IMR-90 (cell line): ENCODE measurements around the gene GNB1L. TPM values are rescaled to one million over a fixed set of nuclear protein-coding genes. Genes with fewer than 3 reads are reported as not detected.

ENCODE experiments used
- ATAC-seq: fragments of 200-7000 bp; cut with Tn5 transposase; 2 replicates; pipeline ENCODE4 v1.9.1; 2020; ENCODE audit warnings: low read depth, mild to moderate bottlenecking, moderate library complexity
- BruUV-seq: library from RNA; stranded (reverse); fragments of 400-500 nt; replicated peaks from 2 replicates; lab custom pipeline; 2021; lab: Mats Ljungman, UMichigan
- CTCF ChIA-PET: fragments of 300-600 bp; formaldehyde crosslinking; extraction: SDS; loops from one replicate; lab custom pipeline; 2021; ENCODE audit warnings: antibody characterized with exemption; lab: Yijun Ruan, JAX
- POLR2A ChIA-PET: fragments of 300-600 bp; sonication (Branson Sonifier 250); formaldehyde crosslinking; loops from one replicate; lab custom pipeline; 2022; ENCODE audit warnings: antibody characterized with exemption; ENCODE audit not compliant: unreplicated experiment; lab: Charles Lee
- DNase-seq: peaks from one replicate; pipeline ENCODE4 v3.0.0; 2013
- H2AFZ ChIP-seq: replicated peaks from 2 replicates; pipeline ENCODE3; 2013; ENCODE audit warnings: low read length, mild to moderate bottlenecking; ENCODE audit not compliant: poor library complexity
- H2AK5ac ChIP-seq: 2 replicates; pipeline ENCODE4 v1.6.1; 2013; ENCODE audit warnings: low read depth, low read length, inconsistent platforms
- H2AK9ac ChIP-seq: replicated peaks from 2 replicates; pipeline ENCODE3; 2013; ENCODE audit warnings: mild to moderate bottlenecking, low read depth, low read length, moderate library complexity; ENCODE audit not compliant: poor library complexity
- H2BK120ac ChIP-seq: 2 replicates; pipeline ENCODE4 v1.6.1; 2013; ENCODE audit warnings: low read depth, low read length, inconsistent platforms
- H2BK15ac ChIP-seq: 3 replicates; pipeline ENCODE4 v1.6.1; 2013; ENCODE audit warnings: low read depth, low read length, inconsistent platforms
- H2BK20ac ChIP-seq: 2 replicates; pipeline ENCODE4 v1.6.1; 2013; ENCODE audit warnings: low read depth, mild to moderate bottlenecking, inconsistent platforms, low read length, moderate library complexity
- H2BK5ac ChIP-seq: 2 replicates; pipeline ENCODE4 v1.6.1; 2013; ENCODE audit warnings: mild to moderate bottlenecking, low read depth, low read length, inconsistent platforms; ENCODE audit not compliant: poor library complexity, severe bottlenecking
- H3K14ac ChIP-seq: replicated peaks from 2 replicates; pipeline ENCODE4 v1.6.1; 2013; ENCODE audit warnings: low read depth, low read length, inconsistent platforms
- H3K18ac ChIP-seq: 2 replicates; pipeline ENCODE4 v1.6.1; 2013; ENCODE audit warnings: low read depth, low read length, control low read depth
- H3K23ac ChIP-seq: 2 replicates; pipeline ENCODE4 v1.6.1; 2013; ENCODE audit warnings: low read depth, low read length, inconsistent platforms
- H3K27ac ChIP-seq: 2 replicates; pipeline ENCODE4 v1.5.1; 2013; ENCODE audit warnings: mild to moderate bottlenecking, control low read depth, low read length; ENCODE audit not compliant: insufficient read depth
- H3K27me3 ChIP-seq: 2 replicates; pipeline ENCODE4 v1.6.1; 2013; ENCODE audit warnings: low read length; ENCODE audit not compliant: control insufficient read depth, insufficient read depth
- H3K36me3 ChIP-seq: 2 replicates; pipeline ENCODE4 v1.6.1; 2013; ENCODE audit warnings: low read length, mixed read lengths; ENCODE audit not compliant: control insufficient read depth, insufficient read depth
- H3K4ac ChIP-seq: 2 replicates; pipeline ENCODE4 v1.6.1; 2013; ENCODE audit warnings: low read depth, low read length, inconsistent platforms
- H3K4me1 ChIP-seq: 2 replicates; pipeline ENCODE4 v1.6.1; 2013; ENCODE audit warnings: low read length, mixed read lengths; ENCODE audit not compliant: control insufficient read depth, insufficient read depth
- H3K4me2 ChIP-seq: 2 replicates; pipeline ENCODE4 v1.6.1; 2013; ENCODE audit warnings: low read depth, mild to moderate bottlenecking, control low read depth, low read length, moderate library complexity
- H3K4me3 ChIP-seq: 2 replicates; pipeline ENCODE4 v1.5.1; 2013; ENCODE audit warnings: low read depth, mild to moderate bottlenecking, control low read depth, low read length, moderate library complexity; ENCODE audit not compliant: insufficient read depth
- H3K56ac ChIP-seq: 2 replicates; pipeline ENCODE4 v1.6.1; 2013; ENCODE audit warnings: low read length, inconsistent platforms; ENCODE audit not compliant: insufficient read depth; ENCODE audit errors: extremely low read depth
- H3K79me1 ChIP-seq, 2 experiments: 2 replicates each; pipeline ENCODE4 v1.6.1; 2013; ENCODE audit warnings: low read length in 2 of 2, inconsistent platforms in 1 of 2, low read depth in 1 of 2
- H3K9ac ChIP-seq: 2 replicates; pipeline ENCODE4 v1.6.1; 2013; ENCODE audit warnings: low read depth, low read length, control low read depth
- H3K9me1 ChIP-seq: 2 replicates; pipeline ENCODE4 v1.6.1; 2013; ENCODE audit warnings: low read length, inconsistent platforms; ENCODE audit not compliant: insufficient read depth
- H3K9me3 ChIP-seq: 2 replicates; pipeline ENCODE4 v1.6.1; 2013; ENCODE audit warnings: low read length; ENCODE audit not compliant: control insufficient read depth, insufficient read depth
- H4K20me1 ChIP-seq: 2 replicates; pipeline ENCODE4 v1.6.1; 2013; ENCODE audit warnings: low read length, inconsistent platforms; ENCODE audit not compliant: insufficient read depth
- H4K5ac ChIP-seq: 2 replicates; pipeline ENCODE4 v1.6.1; 2013; ENCODE audit warnings: mild to moderate bottlenecking, low read depth, low read length, control low read depth
- H4K8ac ChIP-seq, 2 experiments: 2 replicates each; pipeline ENCODE4 v1.6.1; 2013; ENCODE audit warnings: low read depth in 2 of 2, low read length in 2 of 2, control low read depth in 1 of 2, inconsistent platforms in 1 of 2
- H4K91ac ChIP-seq: 2 replicates; pipeline ENCODE4 v1.6.1; 2013; ENCODE audit warnings: low read depth, low read length, inconsistent platforms; ENCODE audit not compliant: insufficient read depth
- BHLHE40 ChIP-seq: fragments of 150-350 bp; IDR thresholded peaks from 2 replicates; pipeline ENCODE4 v1.6.1; 2016; ENCODE audit warnings: mild to moderate bottlenecking, low read depth, low read length
- CHD1 ChIP-seq: IDR thresholded peaks from 2 replicates; pipeline ENCODE4 v1.6.1; 2012; ENCODE audit warnings: low read depth, low read length, improper control_type of control experiment
- MAZ ChIP-seq: IDR thresholded peaks from 2 replicates; pipeline ENCODE4 v1.6.1; 2012; ENCODE audit warnings: low read depth, mild to moderate bottlenecking, low read length, improper control_type of control experiment, moderate library complexity, borderline replicate concordance
- NFE2L2 ChIP-seq: fragments of 150-350 bp; IDR thresholded peaks from 2 replicates; pipeline ENCODE4 v1.6.1; 2016; ENCODE audit warnings: low read depth, mild to moderate bottlenecking, low read length
- WGBS, 2 experiments: methylation state at CpG; one replicate each; pipeline versions ENCODE4 v1.1.5 to v1.1.7; 2013; ENCODE audit warnings: missing lambda C conversion rate in 2 of 2; ENCODE audit not compliant: insufficient read length in 1 of 2; ENCODE audit errors: extremely low coverage in 2 of 2; 5-methylcytosine and 5-hydroxymethylcytosine counted together
- dilution Hi-C: fragments of 300-500 bp; cut with HindIII; formaldehyde crosslinking; loops from one replicate; pipeline ENCODE4 v1.14.3; 2018; ENCODE audit warnings: low sequenced_read_pairs; ENCODE audit not compliant: unreplicated experiment
- in situ Hi-C: fragments of 300-500 bp; cut with MboI; formaldehyde crosslinking; loops from 3 replicates; pipeline ENCODE4 v1.14.3; 2019; ENCODE audit warnings: low sequenced_read_pairs, inconsistent platforms, mixed read lengths
- intact Hi-C: fragments of 100-400 bp; cut with micrococcal nuclease; formaldehyde crosslinking; loops from 2 replicates; pipeline ENCODE4 v1.10.0; 2022
- polyA plus RNA-seq, 3 experiments: library from polyadenylated mRNA; depleted of rRNA; stranded (reverse); fragments of >200 nt; gene quantifications; 2 replicates each; pipeline ENCODE4 v1.2.3, GENCODE V29; 2012; ENCODE audit warnings: low replicate concordance in 1 of 3
- total RNA-seq: library from RNA; depleted of rRNA; stranded (reverse); fragments of >200 nt; gene quantifications from 2 replicates; pipeline ENCODE4 v1.2.3, GENCODE V29; 2012
- TF ChIP-seq, protein P1 (sequence below): fragments of 150-350 bp; IDR thresholded peaks from 2 replicates; pipeline ENCODE4 v1.6.1; 2017; ENCODE audit warnings: mild to moderate bottlenecking, antibody characterized with exemption, low read length, low read depth
- TF ChIP-seq, protein P2 (sequence below): conservative IDR thresholded peaks from 2 replicates; pipeline ENCODE4 v1.5.1; 2012; ENCODE audit warnings: mild to moderate bottlenecking, low read depth, low read length, improper control_type of control experiment
- TF ChIP-seq, protein P3 (sequence below): fragments of 150-350 bp; IDR thresholded peaks from 2 replicates; pipeline ENCODE4 v1.6.1; 2016; ENCODE audit warnings: low read depth, mild to moderate bottlenecking, low read length, moderate library complexity, borderline replicate concordance

Gene GNB1L
- total and polyA plus RNA-seq, 2 of the 4 experiments (the other 2 are of a cell fraction) = 2.5 to 4.4 TPM

DNA sequence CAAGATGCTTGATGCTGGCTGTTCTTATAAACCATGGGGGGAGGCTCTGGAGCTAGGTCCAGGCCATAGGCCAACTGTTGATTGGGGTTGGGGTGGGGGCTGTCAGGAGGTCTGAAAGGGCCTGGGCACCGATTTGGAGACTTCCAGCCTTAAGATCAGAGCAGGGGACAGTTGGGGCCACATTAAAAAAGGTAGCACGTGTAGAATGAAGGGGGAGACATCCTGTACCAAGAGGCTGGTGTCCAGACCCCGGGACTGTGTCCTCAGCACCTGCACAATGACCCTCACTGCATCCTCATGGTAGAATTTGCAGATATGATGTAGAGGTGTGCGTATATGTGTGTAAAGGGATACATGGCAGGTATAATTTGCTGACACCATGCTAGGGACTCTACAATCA, 106.5 kb downstream of the GNB1L start:
- intact Hi-C loops = no loop called here
- H4K20me1 ChIP-seq = no peaks in the 10 kb centered on the region
- POLR2A ChIA-PET = no interaction called here
- peaks cover 3% of the 10 kb centered on the region for H3K9me1 ChIP-seq
- no peak overlapping the region for H3K4me2 ChIP-seq
- no peak overlapping the region for H4K91ac ChIP-seq
- TF ChIP-seq CHD1 (no peak), BHLHE40 (no peak), MAZ (no peak), NFE2L2 (no peak)
- TF ChIP-seq, protein P1, sequence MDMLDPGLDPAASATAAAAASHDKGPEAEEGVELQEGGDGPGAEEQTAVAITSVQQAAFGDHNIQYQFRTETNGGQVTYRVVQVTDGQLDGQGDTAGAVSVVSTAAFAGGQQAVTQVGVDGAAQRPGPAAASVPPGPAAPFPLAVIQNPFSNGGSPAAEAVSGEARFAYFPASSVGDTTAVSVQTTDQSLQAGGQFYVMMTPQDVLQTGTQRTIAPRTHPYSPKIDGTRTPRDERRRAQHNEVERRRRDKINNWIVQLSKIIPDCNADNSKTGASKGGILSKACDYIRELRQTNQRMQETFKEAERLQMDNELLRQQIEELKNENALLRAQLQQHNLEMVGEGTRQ = no peak
- TF ChIP-seq, protein P2, sequence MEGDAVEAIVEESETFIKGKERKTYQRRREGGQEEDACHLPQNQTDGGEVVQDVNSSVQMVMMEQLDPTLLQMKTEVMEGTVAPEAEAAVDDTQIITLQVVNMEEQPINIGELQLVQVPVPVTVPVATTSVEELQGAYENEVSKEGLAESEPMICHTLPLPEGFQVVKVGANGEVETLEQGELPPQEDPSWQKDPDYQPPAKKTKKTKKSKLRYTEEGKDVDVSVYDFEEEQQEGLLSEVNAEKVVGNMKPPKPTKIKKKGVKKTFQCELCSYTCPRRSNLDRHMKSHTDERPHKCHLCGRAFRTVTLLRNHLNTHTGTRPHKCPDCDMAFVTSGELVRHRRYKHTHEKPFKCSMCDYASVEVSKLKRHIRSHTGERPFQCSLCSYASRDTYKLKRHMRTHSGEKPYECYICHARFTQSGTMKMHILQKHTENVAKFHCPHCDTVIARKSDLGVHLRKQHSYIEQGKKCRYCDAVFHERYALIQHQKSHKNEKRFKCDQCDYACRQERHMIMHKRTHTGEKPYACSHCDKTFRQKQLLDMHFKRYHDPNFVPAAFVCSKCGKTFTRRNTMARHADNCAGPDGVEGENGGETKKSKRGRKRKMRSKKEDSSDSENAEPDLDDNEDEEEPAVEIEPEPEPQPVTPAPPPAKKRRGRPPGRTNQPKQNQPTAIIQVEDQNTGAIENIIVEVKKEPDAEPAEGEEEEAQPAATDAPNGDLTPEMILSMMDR = no peak
- TF ChIP-seq, protein P3, sequence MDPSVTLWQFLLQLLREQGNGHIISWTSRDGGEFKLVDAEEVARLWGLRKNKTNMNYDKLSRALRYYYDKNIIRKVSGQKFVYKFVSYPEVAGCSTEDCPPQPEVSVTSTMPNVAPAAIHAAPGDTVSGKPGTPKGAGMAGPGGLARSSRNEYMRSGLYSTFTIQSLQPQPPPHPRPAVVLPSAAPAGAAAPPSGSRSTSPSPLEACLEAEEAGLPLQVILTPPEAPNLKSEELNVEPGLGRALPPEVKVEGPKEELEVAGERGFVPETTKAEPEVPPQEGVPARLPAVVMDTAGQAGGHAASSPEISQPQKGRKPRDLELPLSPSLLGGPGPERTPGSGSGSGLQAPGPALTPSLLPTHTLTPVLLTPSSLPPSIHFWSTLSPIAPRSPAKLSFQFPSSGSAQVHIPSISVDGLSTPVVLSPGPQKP = no peak
- H2BK15ac ChIP-seq = no peak overlapping the region
- no CpG with 5 or more reads among the region's 4 CpGs for WGBS, 2 experiments
- CTCF ChIA-PET = no interaction called here
- ATAC-seq (no peak), DNase-seq (no peak)
- no peak overlapping the region for H2BK20ac ChIP-seq
- H3K4me3 ChIP-seq = no peak overlapping the region
- no peak overlapping the region for H3K4ac ChIP-seq
- H3K56ac ChIP-seq = no peak overlapping the region
- H4K8ac ChIP-seq = no peak overlapping the region
- H4K5ac ChIP-seq = no peak overlapping the region
- H2BK5ac ChIP-seq = no peak overlapping the region
- H3K18ac ChIP-seq = no peak overlapping the region
- no peak overlapping the region for H3K14ac ChIP-seq
- dilution Hi-C loops = no loop called here
- in situ Hi-C loops = no loop called here
- H2AFZ ChIP-seq = no peak overlapping the region
- BruUV-seq = no TSS peak
- no peaks in the 10 kb centered on the region for H3K79me1 ChIP-seq
- H3K27me3 ChIP-seq = peaks cover 21% of the 10 kb centered on the region
- no peak overlapping the region for H3K9ac ChIP-seq
- no peak overlapping the region for H3K23ac ChIP-seq
- H3K4me1 ChIP-seq = peaks cover 9% of the 10 kb centered on the region
- H3K9me3 ChIP-seq = no peaks in the 10 kb centered on the region
- H2AK5ac ChIP-seq = no peak overlapping the region
- H3K36me3 ChIP-seq = no peaks in the 10 kb centered on the region
- H2AK9ac ChIP-seq = no peak overlapping the region
- no peak overlapping the region for H2BK120ac ChIP-seq
- H3K27ac ChIP-seq = no peak overlapping the region
